ENCODE data around the gene PLA2G15.

Gene PLA2G15

GRCh38 chr16:68230176-68230571 is 15.0 kb upstream of the PLA2G15 start:
- DNase-seq = no peak

GRCh38 chr16:68230956-68231355 is 14.2 kb upstream of the PLA2G15 start:
- DNase-seq = no peak
- in situ Hi-C loops (cut with HindIII; ENCODE audit: low pct_ligation_motif_present, low pct_unique_long_range_greater_than_20kb, low sequenced_read_pairs) = no loop called here

More at GRCh38 chr16:68230176-68230571, 15.0 kb upstream of the PLA2G15 start:
- in situ Hi-C loops (cut with HindIII; ENCODE audit: low pct_ligation_motif_present, low pct_unique_long_range_greater_than_20kb, low sequenced_read_pairs) = no loop called here

- DNase-seq = no peak
- in situ Hi-C loops (cut with HindIII; ENCODE audit: low pct_ligation_motif_present, low pct_unique_long_range_greater_than_20kb, low sequenced_read_pairs) = no loop called here
Observed at GRCh38 chr16:68231384-68232136, 13.6 kb upstream of the PLA2G15 start.

GRCh38 chr16:68232335-68232734 is 12.8 kb upstream of the PLA2G15 start:
- no peak for DNase-seq
- in situ Hi-C loops (cut with HindIII; ENCODE audit: low pct_ligation_motif_present, low pct_unique_long_range_greater_than_20kb, low sequenced_read_pairs) = no loop called here

GRCh38 chr16:68233085-68233834 is 11.9 kb upstream of the PLA2G15 start:
- in situ Hi-C loops (cut with HindIII; ENCODE audit: low pct_ligation_motif_present, low pct_unique_long_range_greater_than_20kb, low sequenced_read_pairs) = no loop called here
- no peak for DNase-seq

GRCh38 chr16:68233835-68234187 is 11.4 kb upstream of the PLA2G15 start:
- in situ Hi-C loops (cut with HindIII; ENCODE audit: low pct_ligation_motif_present, low pct_unique_long_range_greater_than_20kb, low sequenced_read_pairs) = no loop called here
- no peak for DNase-seq

GRCh38 chr16:68234188-68235107 is 10.7 kb upstream of the PLA2G15 start:
- DNase-seq = no peak
- in situ Hi-C loops (cut with HindIII; ENCODE audit: low pct_ligation_motif_present, low pct_unique_long_range_greater_than_20kb, low sequenced_read_pairs) = no loop called here

- in situ Hi-C loops (cut with HindIII; ENCODE audit: low pct_ligation_motif_present, low pct_unique_long_range_greater_than_20kb, low sequenced_read_pairs) = no loop called here
- DNase-seq = no peak
Observed at GRCh38 chr16:68235108-68235886, 9.9 kb upstream of the PLA2G15 start.

GRCh38 chr16:68235887-68236136 is 9.4 kb upstream of the PLA2G15 start, which contains the start of gene ESRP2:
TSS of gene ESRP2 (minus strand) at chr16:68236127. CDS start at chr16:68236045, 82 bp downstream.
- no peak for DNase-seq
- in situ Hi-C loops (cut with HindIII; ENCODE audit: low pct_ligation_motif_present, low pct_unique_long_range_greater_than_20kb, low sequenced_read_pairs) = no loop called here

- DNase-seq = peak; percentile 22
- in situ Hi-C loops (cut with HindIII; ENCODE audit: low pct_ligation_motif_present, low pct_unique_long_range_greater_than_20kb, low sequenced_read_pairs) = no loop called here
Observed at GRCh38 chr16:68236137-68236825, 8.9 kb upstream of the PLA2G15 start.

- no peak for DNase-seq
- in situ Hi-C loops (cut with HindIII; ENCODE audit: low pct_ligation_motif_present, low pct_unique_long_range_greater_than_20kb, low sequenced_read_pairs) = no loop called here
Observed at GRCh38 chr16:68236826-68237242, 8.3 kb upstream of the PLA2G15 start.

- in situ Hi-C loops (cut with HindIII; ENCODE audit: low pct_ligation_motif_present, low pct_unique_long_range_greater_than_20kb, low sequenced_read_pairs) = no loop called here
- peak; percentile 99 for DNase-seq
Observed at GRCh38 chr16:68237243-68238028, 7.7 kb upstream of the PLA2G15 start.

GRCh38 chr16:68238029-68238345 is 7.2 kb upstream of the PLA2G15 start:
- in situ Hi-C loops (cut with HindIII; ENCODE audit: low pct_ligation_motif_present, low pct_unique_long_range_greater_than_20kb, low sequenced_read_pairs) = no loop called here
- no peak for DNase-seq

- in situ Hi-C loops (cut with HindIII; ENCODE audit: low pct_ligation_motif_present, low pct_unique_long_range_greater_than_20kb, low sequenced_read_pairs) = no loop called here
- no peak for DNase-seq
Observed at GRCh38 chr16:68242085-68242484, 3.1 kb upstream of the PLA2G15 start.

- in situ Hi-C loops (cut with HindIII; ENCODE audit: low pct_ligation_motif_present, low pct_unique_long_range_greater_than_20kb, low sequenced_read_pairs) = no loop called here
Observed at GRCh38 chr16:68242926-68243858, 2.0 kb upstream of the PLA2G15 start.

GRCh38 chr16:68244481-68244902 is 681 bp upstream of the PLA2G15 start:
- DNase-seq = no peak
- in situ Hi-C loops (cut with HindIII; ENCODE audit: low pct_ligation_motif_present, low pct_unique_long_range_greater_than_20kb, low sequenced_read_pairs) = no loop called here

More at GRCh38 chr16:68242926-68243858, 2.0 kb upstream of the PLA2G15 start:
- DNase-seq = no peak

Data from ACHN (cell line).